IMR-90 (cell line): ENCODE measurements around the gene FASTKD1. TPM values are rescaled to one million over a fixed set of nuclear protein-coding genes. Genes with fewer than 3 reads are reported as not detected.

Experiments used
- ATAC-seq: fragments of 200-7000 bp; cut with Tn5 transposase; 2 replicates; pipeline ENCODE4 v1.9.1; 2020; ENCODE audit warnings: low read depth, mild to moderate bottlenecking, moderate library complexity
- BruUV-seq: library from RNA; stranded (reverse); fragments of 400-500 nt; replicated peaks from 2 replicates; lab custom pipeline; 2021; lab: Mats Ljungman, UMichigan
- CTCF ChIA-PET: fragments of 300-600 bp; formaldehyde crosslinking; extraction: SDS; loops from one replicate; lab custom pipeline; 2021; ENCODE audit warnings: antibody characterized with exemption; lab: Yijun Ruan, JAX
- POLR2A ChIA-PET: fragments of 300-600 bp; sonication (Branson Sonifier 250); formaldehyde crosslinking; loops from one replicate; lab custom pipeline; 2022; ENCODE audit warnings: antibody characterized with exemption; ENCODE audit not compliant: unreplicated experiment; lab: Charles Lee
- DNase-seq: peaks from one replicate; pipeline ENCODE4 v3.0.0; 2013
- H2AFZ ChIP-seq: replicated peaks from 2 replicates; pipeline ENCODE3; 2013; ENCODE audit warnings: low read length, mild to moderate bottlenecking; ENCODE audit not compliant: poor library complexity
- H2AK5ac ChIP-seq: 2 replicates; pipeline ENCODE4 v1.6.1; 2013; ENCODE audit warnings: low read depth, low read length, inconsistent platforms
- H2AK9ac ChIP-seq: replicated peaks from 2 replicates; pipeline ENCODE3; 2013; ENCODE audit warnings: mild to moderate bottlenecking, low read depth, low read length, moderate library complexity; ENCODE audit not compliant: poor library complexity
- H2BK120ac ChIP-seq: 2 replicates; pipeline ENCODE4 v1.6.1; 2013; ENCODE audit warnings: low read depth, low read length, inconsistent platforms
- H2BK15ac ChIP-seq: 3 replicates; pipeline ENCODE4 v1.6.1; 2013; ENCODE audit warnings: low read depth, low read length, inconsistent platforms
- H2BK20ac ChIP-seq: 2 replicates; pipeline ENCODE4 v1.6.1; 2013; ENCODE audit warnings: low read depth, mild to moderate bottlenecking, inconsistent platforms, low read length, moderate library complexity
- H2BK5ac ChIP-seq: 2 replicates; pipeline ENCODE4 v1.6.1; 2013; ENCODE audit warnings: mild to moderate bottlenecking, low read depth, low read length, inconsistent platforms; ENCODE audit not compliant: poor library complexity, severe bottlenecking
- H3K14ac ChIP-seq: replicated peaks from 2 replicates; pipeline ENCODE4 v1.6.1; 2013; ENCODE audit warnings: low read depth, low read length, inconsistent platforms
- H3K18ac ChIP-seq: 2 replicates; pipeline ENCODE4 v1.6.1; 2013; ENCODE audit warnings: low read depth, low read length, control low read depth
- H3K23ac ChIP-seq: 2 replicates; pipeline ENCODE4 v1.6.1; 2013; ENCODE audit warnings: low read depth, low read length, inconsistent platforms
- H3K27ac ChIP-seq: 2 replicates; pipeline ENCODE4 v1.5.1; 2013; ENCODE audit warnings: mild to moderate bottlenecking, control low read depth, low read length; ENCODE audit not compliant: insufficient read depth
- H3K27me3 ChIP-seq: 2 replicates; pipeline ENCODE4 v1.6.1; 2013; ENCODE audit warnings: low read length; ENCODE audit not compliant: control insufficient read depth, insufficient read depth
- H3K36me3 ChIP-seq: 2 replicates; pipeline ENCODE4 v1.6.1; 2013; ENCODE audit warnings: low read length, mixed read lengths; ENCODE audit not compliant: control insufficient read depth, insufficient read depth
- H3K4ac ChIP-seq: 2 replicates; pipeline ENCODE4 v1.6.1; 2013; ENCODE audit warnings: low read depth, low read length, inconsistent platforms
- H3K4me1 ChIP-seq: 2 replicates; pipeline ENCODE4 v1.6.1; 2013; ENCODE audit warnings: low read length, mixed read lengths; ENCODE audit not compliant: control insufficient read depth, insufficient read depth
- H3K4me2 ChIP-seq: 2 replicates; pipeline ENCODE4 v1.6.1; 2013; ENCODE audit warnings: low read depth, mild to moderate bottlenecking, control low read depth, low read length, moderate library complexity
- H3K4me3 ChIP-seq: 2 replicates; pipeline ENCODE4 v1.5.1; 2013; ENCODE audit warnings: low read depth, mild to moderate bottlenecking, control low read depth, low read length, moderate library complexity; ENCODE audit not compliant: insufficient read depth
- H3K56ac ChIP-seq: 2 replicates; pipeline ENCODE4 v1.6.1; 2013; ENCODE audit warnings: low read length, inconsistent platforms; ENCODE audit not compliant: insufficient read depth; ENCODE audit errors: extremely low read depth
- H3K79me1 ChIP-seq, 2 experiments: 2 replicates each; pipeline ENCODE4 v1.6.1; 2013; ENCODE audit warnings: low read length in 2 of 2, inconsistent platforms in 1 of 2, low read depth in 1 of 2
- H3K9ac ChIP-seq: 2 replicates; pipeline ENCODE4 v1.6.1; 2013; ENCODE audit warnings: low read depth, low read length, control low read depth
- H3K9me1 ChIP-seq: 2 replicates; pipeline ENCODE4 v1.6.1; 2013; ENCODE audit warnings: low read length, inconsistent platforms; ENCODE audit not compliant: insufficient read depth
- H3K9me3 ChIP-seq: 2 replicates; pipeline ENCODE4 v1.6.1; 2013; ENCODE audit warnings: low read length; ENCODE audit not compliant: control insufficient read depth, insufficient read depth
- H4K20me1 ChIP-seq: 2 replicates; pipeline ENCODE4 v1.6.1; 2013; ENCODE audit warnings: low read length, inconsistent platforms; ENCODE audit not compliant: insufficient read depth
- H4K5ac ChIP-seq: 2 replicates; pipeline ENCODE4 v1.6.1; 2013; ENCODE audit warnings: mild to moderate bottlenecking, low read depth, low read length, control low read depth
- H4K8ac ChIP-seq, 2 experiments: 2 replicates each; pipeline ENCODE4 v1.6.1; 2013; ENCODE audit warnings: low read depth in 2 of 2, low read length in 2 of 2, control low read depth in 1 of 2, inconsistent platforms in 1 of 2
- H4K91ac ChIP-seq: 2 replicates; pipeline ENCODE4 v1.6.1; 2013; ENCODE audit warnings: low read depth, low read length, inconsistent platforms; ENCODE audit not compliant: insufficient read depth
- BHLHE40 ChIP-seq: fragments of 150-350 bp; IDR thresholded peaks from 2 replicates; pipeline ENCODE4 v1.6.1; 2016; ENCODE audit warnings: mild to moderate bottlenecking, low read depth, low read length
- CEBPB ChIP-seq: IDR thresholded peaks from 2 replicates; pipeline ENCODE4 v1.6.1; 2012; ENCODE audit warnings: low read depth, low read length, improper control_type of control experiment
- CHD1 ChIP-seq: IDR thresholded peaks from 2 replicates; pipeline ENCODE4 v1.6.1; 2012; ENCODE audit warnings: low read depth, low read length, improper control_type of control experiment
- CTCF ChIP-seq: conservative IDR thresholded peaks from 2 replicates; pipeline ENCODE4 v1.5.1; 2012; ENCODE audit warnings: mild to moderate bottlenecking, low read depth, low read length, improper control_type of control experiment
- ELK1 ChIP-seq: fragments of 150-350 bp; IDR thresholded peaks from 2 replicates; pipeline ENCODE4 v1.6.1; 2016; ENCODE audit warnings: low read depth, mild to moderate bottlenecking, low read length, moderate library complexity, borderline replicate concordance
- FOS ChIP-seq: fragments of 150-350 bp; IDR thresholded peaks from 2 replicates; pipeline ENCODE4 v1.6.1; 2016; ENCODE audit warnings: low read depth, low read length
- MAFK ChIP-seq: IDR thresholded peaks from 2 replicates; pipeline ENCODE4 v1.6.1; 2012; ENCODE audit warnings: low read depth, low read length, improper control_type of control experiment
- MAZ ChIP-seq: IDR thresholded peaks from 2 replicates; pipeline ENCODE4 v1.6.1; 2012; ENCODE audit warnings: low read depth, mild to moderate bottlenecking, low read length, improper control_type of control experiment, moderate library complexity, borderline replicate concordance
- MXI1 ChIP-seq: IDR thresholded peaks from 2 replicates; pipeline ENCODE4 v1.6.1; 2012; ENCODE audit warnings: low read depth, mild to moderate bottlenecking, low read length, moderate library complexity, borderline replicate concordance
- NFE2L2 ChIP-seq: fragments of 150-350 bp; IDR thresholded peaks from 2 replicates; pipeline ENCODE4 v1.6.1; 2016; ENCODE audit warnings: low read depth, mild to moderate bottlenecking, low read length
- POLR2A ChIP-seq: IDR thresholded peaks from 2 replicates; pipeline ENCODE4 v1.6.1; 2012; ENCODE audit warnings: mild to moderate bottlenecking, low read depth, low read length
- RAD21 ChIP-seq: IDR thresholded peaks from 2 replicates; pipeline ENCODE4 v1.6.1; 2012; ENCODE audit warnings: low read length, improper control_type of control experiment
- RCOR1 ChIP-seq: IDR thresholded peaks from 2 replicates; pipeline ENCODE4 v1.6.1; 2012; ENCODE audit warnings: mild to moderate bottlenecking, low read length, improper control_type of control experiment; ENCODE audit not compliant: insufficient replicate concordance
- RFX5 ChIP-seq: IDR thresholded peaks from 2 replicates; pipeline ENCODE4 v1.8.0; 2012; ENCODE audit warnings: low read depth, mild to moderate bottlenecking, low read length, moderate library complexity
- SMC3 ChIP-seq: fragments of 150-350 bp; IDR thresholded peaks from 2 replicates; pipeline ENCODE4 v1.6.1; 2016; ENCODE audit warnings: low read depth, mild to moderate bottlenecking, antibody characterized with exemption, low read length, moderate library complexity
- USF2 ChIP-seq: fragments of 150-350 bp; IDR thresholded peaks from 2 replicates; pipeline ENCODE4 v1.6.1; 2017; ENCODE audit warnings: mild to moderate bottlenecking, antibody characterized with exemption, low read length, low read depth
- dilution Hi-C: fragments of 300-500 bp; cut with HindIII; formaldehyde crosslinking; loops from one replicate; pipeline ENCODE4 v1.14.3; 2018; ENCODE audit warnings: low sequenced_read_pairs; ENCODE audit not compliant: unreplicated experiment
- in situ Hi-C: fragments of 300-500 bp; cut with MboI; formaldehyde crosslinking; loops from 3 replicates; pipeline ENCODE4 v1.14.3; 2019; ENCODE audit warnings: low sequenced_read_pairs, inconsistent platforms, mixed read lengths
- intact Hi-C: fragments of 100-400 bp; cut with micrococcal nuclease; formaldehyde crosslinking; loops from 2 replicates; pipeline ENCODE4 v1.10.0; 2022
- polyA plus RNA-seq, 3 experiments: library from polyadenylated mRNA; depleted of rRNA; stranded (reverse); fragments of >200 nt; gene quantifications; 2 replicates each; pipeline ENCODE4 v1.2.3, GENCODE V29; 2012; ENCODE audit warnings: low replicate concordance in 1 of 3
- total RNA-seq: library from RNA; depleted of rRNA; stranded (reverse); fragments of >200 nt; gene quantifications from 2 replicates; pipeline ENCODE4 v1.2.3, GENCODE V29; 2012

Gene FASTKD1
- total and polyA plus RNA-seq, 2 of the 4 experiments (the other 2 are of a cell fraction) = 11.4 to 11.5 TPM

DNA sequence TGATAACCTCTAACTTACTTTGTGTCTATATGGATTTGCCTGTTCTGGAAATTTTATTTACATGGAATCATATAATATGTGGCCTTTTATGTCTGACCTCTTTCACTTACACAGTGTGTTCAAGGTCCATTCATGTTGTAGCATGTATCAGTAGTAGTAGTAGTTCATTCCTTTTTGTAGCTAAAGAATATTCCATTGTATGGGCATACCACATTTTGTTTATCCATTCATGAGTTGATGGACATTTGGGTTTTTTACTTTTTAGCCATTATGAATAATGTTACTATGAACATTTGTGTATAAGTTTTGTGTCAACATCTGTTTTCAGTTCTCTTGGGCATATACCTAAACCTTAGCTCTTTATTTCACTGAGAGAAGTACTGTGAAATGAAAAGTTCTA lies 82.8 kb downstream of the FASTKD1 start:
- no peak for TF ChIP-seq CTCF
- TF ChIP-seq RAD21 = no peak
- no peak for TF ChIP-seq MAZ
- no peak for TF ChIP-seq BHLHE40
- TF ChIP-seq ELK1 = no peak
- no peak for TF ChIP-seq NFE2L2
- no peak for TF ChIP-seq RCOR1
- TF ChIP-seq CEBPB = no peak
- no peak for TF ChIP-seq MXI1
- no peak for TF ChIP-seq FOS
- TF ChIP-seq CHD1 = no peak
- TF ChIP-seq POLR2A = no peak
- no peak for TF ChIP-seq USF2
- TF ChIP-seq MAFK = no peak
- no peak for TF ChIP-seq SMC3
- no peak for TF ChIP-seq RFX5
- H3K23ac ChIP-seq = no peak overlapping the region
- dilution Hi-C loops (no loop called here), in situ Hi-C loops (no loop called here), intact Hi-C loops (no loop called here)
- POLR2A ChIA-PET = no interaction called here
- no peak overlapping the region for H3K56ac ChIP-seq
- no peak overlapping the region for H4K5ac ChIP-seq
- H3K27me3 ChIP-seq = no peaks in the 10 kb centered on the region
- no peak overlapping the region for H2AK9ac ChIP-seq
- no peaks in the 10 kb centered on the region for H3K9me3 ChIP-seq
- H3K79me1 ChIP-seq = no peaks in the 10 kb centered on the region
- no peak overlapping the region for H2BK20ac ChIP-seq
- no peak overlapping the region for H2AFZ ChIP-seq
- H3K27ac ChIP-seq = no peak overlapping the region
- H3K4me2 ChIP-seq = no peak overlapping the region
- no peak overlapping the region for H4K91ac ChIP-seq
- H3K36me3 ChIP-seq = peaks cover 3% of the 10 kb centered on the region; the same call in 1 of the 2 replicates
- no peak overlapping the region for H3K4me3 ChIP-seq
- H2BK15ac ChIP-seq = no peak overlapping the region
- no peak overlapping the region for H2BK5ac ChIP-seq
- no peak overlapping the region for H2BK120ac ChIP-seq
- no peak overlapping the region for H4K8ac ChIP-seq
- no peak overlapping the region for H2AK5ac ChIP-seq
- BruUV-seq = no TSS peak
- no peak overlapping the region for H3K9ac ChIP-seq
- no peak overlapping the region for H3K18ac ChIP-seq
- no peaks in the 10 kb centered on the region for H3K9me1 ChIP-seq
- H3K14ac ChIP-seq = no peak overlapping the region
- CTCF ChIA-PET = no interaction called here
- ATAC-seq (no peak), DNase-seq (no peak)
- no peaks in the 10 kb centered on the region for H4K20me1 ChIP-seq
- no peak overlapping the region for H3K4ac ChIP-seq
- no peaks in the 10 kb centered on the region for H3K4me1 ChIP-seq
